ENCODE results near the gene CACNA1B. TPM values are rescaled to one million over a fixed set of nuclear protein-coding genes. Genes with fewer than 3 reads are reported as not detected.

The CACNA1B gene
- total RNA-seq, 1 donor, result under 0.01 TPM

- Histone ChIP-seq H3K27ac (ENCODE audit: low read depth, low read length) (no peak overlapping the region), H3K4me2 (ENCODE audit: insufficient read depth, low read length) (no peak overlapping the region), H3K9me3 (ENCODE audit: low read depth, low read length) (no peaks in the 10 kb centered on the region), H3K4me3 (ENCODE audit: insufficient read depth, low read length) (no peak overlapping the region), H4K20me1 (ENCODE audit: insufficient read depth, low read length) (no peaks in the 10 kb centered on the region), H3K36me3 (ENCODE audit: insufficient read depth, low read length) (no peaks in the 10 kb centered on the region), H3K27me3 (ENCODE audit: insufficient read depth, low read length) (no peaks in the 10 kb centered on the region), H2AFZ (ENCODE audit: low read length) (no peak overlapping the region), H3K79me2 (ENCODE audit: insufficient read depth, low read length) (no peaks in the 10 kb centered on the region), H3K4me1 (ENCODE audit: insufficient read depth, low read length) (no peaks in the 10 kb centered on the region)
- no peak for DNase-seq (ENCODE audit: insufficient read length, low spot score, missing footprints)
- no peak for TF ChIP-seq CTCF (IDR thresholded peaks at IDR 0.05; ENCODE audit: extremely low read depth, low read depth, low read length)
Measured at GRCh38 chr9:138033950-138034349, 156.4 kb downstream of the CACNA1B start.

GRCh38 chr9:138037140-138037539 lies 159.6 kb downstream of the CACNA1B start:
- no peaks in the 10 kb centered on the region for H3K79me2 ChIP-seq (ENCODE audit: insufficient read depth, low read length)

GRCh38 chr9:138038244-138038671 lies 160.7 kb downstream of the CACNA1B start:
- TF ChIP-seq CTCF (IDR thresholded peaks at IDR 0.05; ENCODE audit: extremely low read depth, low read depth, low read length), result no peak
- H3K27ac ChIP-seq (ENCODE audit: low read depth, low read length), result no peak overlapping the region

More at GRCh38 chr9:138037140-138037539, 159.6 kb downstream of the CACNA1B start:
- Histone ChIP-seq H3K4me1 (ENCODE audit: insufficient read depth, low read length) (no peaks in the 10 kb centered on the region), H3K27me3 (ENCODE audit: insufficient read depth, low read length) (no peaks in the 10 kb centered on the region), H2AFZ (ENCODE audit: low read length) (no peak overlapping the region), H3K36me3 (ENCODE audit: insufficient read depth, low read length) (no peaks in the 10 kb centered on the region), H4K20me1 (ENCODE audit: insufficient read depth, low read length) (no peaks in the 10 kb centered on the region), H3K27ac (ENCODE audit: low read depth, low read length) (no peak overlapping the region), H3K9me3 (ENCODE audit: low read depth, low read length) (no peaks in the 10 kb centered on the region), H3K4me2 (ENCODE audit: insufficient read depth, low read length) (no peak overlapping the region), H3K4me3 (ENCODE audit: insufficient read depth, low read length) (no peak overlapping the region)
- DNase-seq (ENCODE audit: insufficient read length, low spot score, missing footprints), result no peak
- no peak for TF ChIP-seq CTCF (IDR thresholded peaks at IDR 0.05; ENCODE audit: extremely low read depth, low read depth, low read length)

GRCh38 chr9:138040446-138041430 lies 163.2 kb downstream of the CACNA1B start:
- no peak for TF ChIP-seq CTCF (IDR thresholded peaks at IDR 0.05; ENCODE audit: extremely low read depth, low read depth, low read length)
- DNase-seq (ENCODE audit: insufficient read length, low spot score, missing footprints), result peak; percentile 57
- H3K9me3 ChIP-seq (ENCODE audit: low read depth, low read length), result no peaks in the 10 kb centered on the region
- no peaks in the 10 kb centered on the region for H3K79me2 ChIP-seq (ENCODE audit: insufficient read depth, low read length)
- no peak overlapping the region for H3K4me3 ChIP-seq (ENCODE audit: insufficient read depth, low read length)
- no peak overlapping the region for H3K27ac ChIP-seq (ENCODE audit: low read depth, low read length)
- no peaks in the 10 kb centered on the region for H4K20me1 ChIP-seq (ENCODE audit: insufficient read depth, low read length)
- H3K4me2 ChIP-seq (ENCODE audit: insufficient read depth, low read length), result no peak overlapping the region
- no peaks in the 10 kb centered on the region for H3K27me3 ChIP-seq (ENCODE audit: insufficient read depth, low read length)
- H3K36me3 ChIP-seq (ENCODE audit: insufficient read depth, low read length), result no peaks in the 10 kb centered on the region
- no peak overlapping the region for H2AFZ ChIP-seq (ENCODE audit: low read length)
- no peaks in the 10 kb centered on the region for H3K4me1 ChIP-seq (ENCODE audit: insufficient read depth, low read length)

More at GRCh38 chr9:138038244-138038671, 160.7 kb downstream of the CACNA1B start:
- no peaks in the 10 kb centered on the region for H3K27me3 ChIP-seq (ENCODE audit: insufficient read depth, low read length)
- no peak overlapping the region for H3K4me3 ChIP-seq (ENCODE audit: insufficient read depth, low read length)
- no peaks in the 10 kb centered on the region for H3K9me3 ChIP-seq (ENCODE audit: low read depth, low read length)
- no peak overlapping the region for H2AFZ ChIP-seq (ENCODE audit: low read length)
- H3K4me1 ChIP-seq (ENCODE audit: insufficient read depth, low read length), result no peaks in the 10 kb centered on the region
- no peak overlapping the region for H3K4me2 ChIP-seq (ENCODE audit: insufficient read depth, low read length)
- H3K36me3 ChIP-seq (ENCODE audit: insufficient read depth, low read length), result no peaks in the 10 kb centered on the region
- H3K79me2 ChIP-seq (ENCODE audit: insufficient read depth, low read length), result no peaks in the 10 kb centered on the region
- H4K20me1 ChIP-seq (ENCODE audit: insufficient read depth, low read length), result no peaks in the 10 kb centered on the region
- no peak for DNase-seq (ENCODE audit: insufficient read length, low spot score, missing footprints)
